Cardiac muscle cell (in vitro differentiated cells and primary cell): ENCODE data around the gene TAOK3. TPM values are rescaled to one million over a fixed set of nuclear protein-coding genes. Genes with fewer than 3 reads are reported as not detected.

Source experiments
- DNase-seq, 2 donors: peaks; one replicate each; pipeline versions ENCODE4 v3.0.0 to v3.0.0-alpha.2; 2010 to 2017; ENCODE audit warnings: low read depth in 1 of 2, low spot score in 1 of 2
- H3K27ac ChIP-seq: fragments of 200-600 bp; sonication (generic); 2 replicates; pipeline ENCODE4 v1.5.1; 2016
- H3K27me3 ChIP-seq: fragments of 200-600 bp; sonication (generic); 2 replicates; pipeline ENCODE4 v1.6.0; 2016; ENCODE audit warnings: control low read depth
- H3K36me3 ChIP-seq: fragments of 200-600 bp; sonication (generic); 2 replicates; pipeline ENCODE4 v1.5.1; 2016; ENCODE audit warnings: control low read depth
- H3K4me1 ChIP-seq: fragments of 200-600 bp; sonication (generic); 2 replicates; pipeline ENCODE4 v1.8.1; 2017; ENCODE audit warnings: low read depth, mild to moderate bottlenecking, mixed run types
- H3K4me3 ChIP-seq: fragments of 200-600 bp; sonication (generic); 2 replicates; pipeline ENCODE4 v1.5.1; 2016; ENCODE audit warnings: mild to moderate bottlenecking
- H3K9me3 ChIP-seq: fragments of 200-600 bp; sonication (generic); 2 replicates; pipeline ENCODE4 v1.5.1; 2017; ENCODE audit warnings: low read depth, mild to moderate bottlenecking, control low read depth
- polyA plus RNA-seq: library from polyadenylated mRNA; unstranded; fragments of >200 nt; fragmentation: Nextera tagmentation; extraction: Ambion mirVana; gene quantifications from 2 replicates; pipeline ENCODE4 v1.2.1, GENCODE V29; 2016
- total RNA-seq: library from RNA; depleted of rRNA; stranded (reverse); fragments of >200 nt; gene quantifications from 2 replicates; pipeline ENCODE4 v1.2.3, GENCODE V29; 2016
- TF ChIP-seq, protein P1 (sequence below): IDR thresholded peaks from 2 replicates; pipeline ENCODE4 v1.5.1; 2012; ENCODE audit warnings: low read depth, mild to moderate bottlenecking, low read length

Gene TAOK3
- total and polyA plus RNA-seq, 2 experiments from 2014 or later: 10.5 to 13.9 TPM

DNA sequence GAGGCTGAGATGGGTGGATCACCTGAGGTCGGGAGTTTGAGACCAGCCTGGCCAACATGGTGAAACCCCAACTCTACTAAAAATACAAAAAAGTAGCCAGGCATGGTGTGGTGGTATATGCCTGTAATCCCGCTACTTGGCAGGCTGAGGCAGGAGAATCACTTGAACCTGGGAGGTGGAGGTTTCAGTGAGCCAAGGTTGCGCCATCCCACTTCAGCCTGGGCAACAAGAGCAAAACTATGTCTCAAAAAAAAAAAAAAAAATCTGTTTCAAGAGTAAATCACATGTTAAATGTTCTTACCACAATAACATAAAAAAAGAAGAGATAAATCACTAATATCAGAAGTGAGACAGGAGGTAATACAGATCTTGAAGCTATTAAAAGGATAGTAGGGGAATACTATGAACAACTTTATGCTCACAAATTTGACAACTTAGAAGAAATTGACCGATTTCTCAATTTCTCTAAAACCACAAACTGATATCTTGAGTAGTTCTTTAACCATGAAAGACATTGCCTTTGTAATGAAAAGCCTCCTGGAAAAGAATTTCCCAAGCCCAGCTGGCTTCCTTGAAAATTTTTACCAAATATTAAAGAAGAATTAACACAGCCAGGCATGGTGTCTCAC lies 37.7 kb downstream of the TAOK3 start:
- no peak overlapping the region for H3K27ac ChIP-seq
- no peaks in the 10 kb centered on the region for H3K36me3 ChIP-seq
- no peaks in the 10 kb centered on the region for H3K27me3 ChIP-seq
- peak in 1 of 2 donors; percentile 78 for DNase-seq
- H3K4me1 ChIP-seq: peaks cover 3% of the 10 kb centered on the region
- no peak overlapping the region for H3K4me3 ChIP-seq
- H3K9me3 ChIP-seq: no peaks in the 10 kb centered on the region
- TF ChIP-seq, protein P1, sequence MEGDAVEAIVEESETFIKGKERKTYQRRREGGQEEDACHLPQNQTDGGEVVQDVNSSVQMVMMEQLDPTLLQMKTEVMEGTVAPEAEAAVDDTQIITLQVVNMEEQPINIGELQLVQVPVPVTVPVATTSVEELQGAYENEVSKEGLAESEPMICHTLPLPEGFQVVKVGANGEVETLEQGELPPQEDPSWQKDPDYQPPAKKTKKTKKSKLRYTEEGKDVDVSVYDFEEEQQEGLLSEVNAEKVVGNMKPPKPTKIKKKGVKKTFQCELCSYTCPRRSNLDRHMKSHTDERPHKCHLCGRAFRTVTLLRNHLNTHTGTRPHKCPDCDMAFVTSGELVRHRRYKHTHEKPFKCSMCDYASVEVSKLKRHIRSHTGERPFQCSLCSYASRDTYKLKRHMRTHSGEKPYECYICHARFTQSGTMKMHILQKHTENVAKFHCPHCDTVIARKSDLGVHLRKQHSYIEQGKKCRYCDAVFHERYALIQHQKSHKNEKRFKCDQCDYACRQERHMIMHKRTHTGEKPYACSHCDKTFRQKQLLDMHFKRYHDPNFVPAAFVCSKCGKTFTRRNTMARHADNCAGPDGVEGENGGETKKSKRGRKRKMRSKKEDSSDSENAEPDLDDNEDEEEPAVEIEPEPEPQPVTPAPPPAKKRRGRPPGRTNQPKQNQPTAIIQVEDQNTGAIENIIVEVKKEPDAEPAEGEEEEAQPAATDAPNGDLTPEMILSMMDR: no peak

DNA sequence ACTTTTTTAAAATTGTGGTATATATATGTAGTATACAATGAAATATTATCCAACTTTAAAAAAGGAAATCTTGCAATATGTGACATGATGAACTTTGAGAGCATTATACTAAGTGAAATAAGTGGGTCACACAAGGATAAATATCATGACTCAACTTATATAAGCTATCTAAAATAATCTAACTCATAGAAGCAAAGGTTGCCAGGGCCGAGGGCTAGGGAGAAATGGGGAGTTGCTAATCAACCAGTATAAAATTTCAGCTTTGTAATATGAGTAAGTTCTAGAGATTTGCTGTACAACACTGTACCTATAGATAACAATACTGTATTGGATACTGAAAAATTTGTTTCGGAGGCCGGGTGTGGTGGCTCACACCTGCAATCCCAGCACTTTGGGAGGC lies 38.5 kb downstream of the TAOK3 start:
- Histone ChIP-seq H3K36me3 (no peaks in the 10 kb centered on the region), H3K4me1 (peaks cover 9% of the 10 kb centered on the region), H3K4me3 (no peak overlapping the region), H3K27me3 (no peaks in the 10 kb centered on the region), H3K27ac (no peak overlapping the region), H3K9me3 (no peaks in the 10 kb centered on the region)
- TF ChIP-seq, protein P1: no peak
- DNase-seq: no peak

DNA sequence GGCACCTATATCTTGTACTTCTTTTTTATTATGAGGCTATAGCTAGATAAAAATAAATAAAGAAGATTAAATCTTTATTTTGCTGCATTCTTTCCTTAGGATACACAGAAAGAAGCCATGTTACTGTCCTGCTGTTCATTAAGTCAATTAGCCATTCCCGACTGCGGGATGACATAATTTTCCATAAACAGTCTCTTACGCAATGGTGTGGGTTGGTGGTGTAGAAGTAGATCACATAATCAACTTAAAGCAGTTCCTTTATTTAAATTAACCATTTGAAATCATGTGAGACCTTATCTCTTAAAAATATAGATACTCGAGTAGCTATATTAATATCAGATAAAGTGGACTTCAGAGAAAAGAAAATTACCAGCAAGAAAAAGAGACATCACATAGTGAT lies 40.2 kb downstream of the TAOK3 start:
- Histone ChIP-seq H3K4me3 (no peak overlapping the region), H3K4me1 (peaks cover 9% of the 10 kb centered on the region), H3K27me3 (no peaks in the 10 kb centered on the region), H3K27ac (no peak overlapping the region), H3K36me3 (no peaks in the 10 kb centered on the region), H3K9me3 (no peaks in the 10 kb centered on the region)
- TF ChIP-seq, protein P1: no peak
- peak in 1 of 2 donors; percentile 54 for DNase-seq

DNA sequence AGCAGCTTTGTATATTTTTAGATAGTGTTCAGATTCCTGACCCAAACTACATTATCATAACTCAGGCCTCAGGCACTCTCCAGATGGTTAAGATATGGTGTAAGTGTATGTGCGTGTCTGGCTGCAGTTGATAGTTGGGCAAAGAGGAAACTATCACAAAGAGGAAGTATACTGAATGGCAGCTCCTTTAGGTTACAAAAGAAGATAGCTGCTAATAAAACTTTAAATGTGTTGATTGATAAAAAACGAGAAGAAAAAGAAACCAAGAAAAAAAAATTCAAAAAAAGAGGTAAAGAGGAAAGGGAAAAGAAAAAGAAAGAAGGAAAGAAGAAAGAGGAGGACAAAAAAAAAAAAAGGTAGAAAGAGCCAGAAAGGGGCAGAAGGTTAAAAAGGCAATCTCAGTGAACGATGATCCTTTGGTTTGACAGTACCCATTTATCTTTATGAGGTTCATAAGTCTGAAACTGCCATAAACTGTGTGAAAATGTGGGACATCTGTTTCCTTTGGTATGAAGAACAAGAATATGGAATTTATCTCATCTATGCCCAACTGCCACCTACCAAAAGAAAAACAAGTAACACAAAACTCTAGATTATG lies 42.2 kb downstream of the TAOK3 start:
- DNase-seq: peak in 1 of 2 donors; percentile 46
- Histone ChIP-seq H3K4me3 (no peak overlapping the region), H3K4me1 (peaks cover 9% of the 10 kb centered on the region), H3K9me3 (no peaks in the 10 kb centered on the region), H3K27ac (no peak overlapping the region), H3K36me3 (no peaks in the 10 kb centered on the region), H3K27me3 (no peaks in the 10 kb centered on the region)
- TF ChIP-seq, protein P1: no peak

DNA sequence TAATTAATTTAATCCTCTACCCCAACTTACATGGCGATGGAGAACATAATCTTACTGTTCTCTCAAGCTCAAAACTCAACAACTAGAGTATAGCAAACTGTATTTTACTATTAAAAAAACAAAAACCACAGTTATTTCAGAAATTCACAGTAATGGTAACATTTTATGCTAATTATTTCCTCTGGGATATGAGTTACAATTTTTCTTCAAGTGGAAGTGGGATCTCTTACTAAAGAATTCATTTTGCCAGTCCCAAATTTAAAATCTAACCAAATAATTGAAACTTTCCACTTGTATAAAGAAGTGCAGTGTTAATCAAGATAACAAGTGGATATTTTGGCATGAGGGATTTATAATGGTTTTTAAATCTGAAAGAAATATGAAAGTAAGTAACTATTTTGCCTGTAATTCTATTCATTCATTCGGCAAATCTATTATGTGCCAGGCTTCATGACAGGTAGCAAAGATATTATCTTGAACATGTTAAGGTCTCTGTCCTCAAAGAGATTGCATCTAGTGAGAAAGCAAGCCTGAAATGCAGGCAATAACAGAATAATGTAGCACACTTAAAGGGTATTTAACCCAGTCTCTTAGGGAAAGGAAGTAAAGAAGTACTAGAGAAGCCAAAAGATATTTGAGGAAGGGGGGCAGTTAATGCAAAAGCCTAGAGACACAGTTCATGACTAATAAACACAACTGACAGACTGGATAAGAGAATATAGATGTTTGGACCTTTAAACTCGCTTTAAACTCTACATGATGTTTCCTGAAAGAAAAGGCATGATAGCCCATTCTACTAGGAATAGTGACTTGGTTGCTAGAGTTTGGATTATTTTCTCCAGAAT lies 44.0 kb downstream of the TAOK3 start:
- DNase-seq: no peak
- Histone ChIP-seq H3K9me3 (no peaks in the 10 kb centered on the region), H3K27ac (no peak overlapping the region), H3K36me3 (no peaks in the 10 kb centered on the region), H3K4me1 (peaks cover 9% of the 10 kb centered on the region), H3K4me3 (no peak overlapping the region), H3K27me3 (no peaks in the 10 kb centered on the region)
- TF ChIP-seq, protein P1: no peak
